Right lobe of liver (tissue), 4 donors: ENCODE results near the gene GNAZ.

Experiments
- CTCF ChIP-seq, 4 donors: fragments of 200-600 bp in 3 of 4; fragments of 450-650 bp in 1 of 4; IDR thresholded peaks; one replicate each; pipeline versions ENCODE4 v1.5.1 to v1.8.0; 2016 to 2022; ENCODE audit warnings: antibody characterized with exemption in 4 of 4, mild to moderate bottlenecking in 2 of 4
- POLR2A ChIP-seq: fragments of 450-650 bp; IDR thresholded peaks from one replicate; pipeline ENCODE4 v1.6.1; 2017; ENCODE audit warnings: antibody characterized with exemption, mild to moderate bottlenecking
- donor health status: DM: no; HTN: no; CAD: no.
- donor health status: DM: no; HTN: no; CAD: no.
- donor health status: DM: no; HTN: yes; CAD: no.

- TF ChIP-seq CTCF (IDR thresholded peaks at IDR 0.05) = no peak
- TF ChIP-seq POLR2A = no peak
These were observed 40.7 kb downstream of the GNAZ start for GRCh38 chr22:23110922-23111527.
